8988T (cell line): ENCODE results near the gene CFAP74.

Source experiments
- DNase-seq: peaks from one replicate; pipeline ENCODE4 v3.0.0; 2011

CFAP74 gene

GRCh38 chr1:2016123-2016522 lies 12.5 kb upstream of the CFAP74 start:
- no peak for DNase-seq

- no peak for DNase-seq
These were observed 11.5 kb upstream of the CFAP74 start for GRCh38 chr1:2014741-2015735.

GRCh38 chr1:2014181-2014580 lies 10.6 kb upstream of the CFAP74 start:
- no peak for DNase-seq

- no peak for DNase-seq
These were observed 5.8 kb upstream of the CFAP74 start for GRCh38 chr1:2009101-2010053.

- DNase-seq: no peak
These were observed 1.3 kb upstream of the CFAP74 start for GRCh38 chr1:2004856-2005255.

- no peak for DNase-seq
These were observed 1.7 kb downstream of the CFAP74 start for GRCh38 chr1:2001773-2002411.

GRCh38 chr1:2000850-2001249 lies 2.7 kb downstream of the CFAP74 start:
- DNase-seq: no peak

GRCh38 chr1:2000432-2000831 lies 3.2 kb downstream of the CFAP74 start:
- no peak for DNase-seq

- no peak for DNase-seq
These were observed 6.0 kb downstream of the CFAP74 start for GRCh38 chr1:1997576-1997975.

GRCh38 chr1:1996207-1996651 lies 7.4 kb downstream of the CFAP74 start:
- DNase-seq: no peak

- DNase-seq: no peak
These were observed 9.1 kb downstream of the CFAP74 start for GRCh38 chr1:1994536-1994935.

- DNase-seq: no peak
These were observed 13.4 kb downstream of the CFAP74 start for GRCh38 chr1:1990222-1990621.

- no peak for DNase-seq
These were observed 13.8 kb downstream of the CFAP74 start for GRCh38 chr1:1989789-1990188.

- DNase-seq: no peak
These were observed 14.5 kb downstream of the CFAP74 start for GRCh38 chr1:1989102-1989542.

- DNase-seq: no peak
These were observed 15.3 kb downstream of the CFAP74 start for GRCh38 chr1:1988061-1988945.

- no peak for DNase-seq
These were observed 16.5 kb downstream of the CFAP74 start for GRCh38 chr1:1987142-1987510.

GRCh38 chr1:1986451-1987141 lies 17.0 kb downstream of the CFAP74 start:
- no peak for DNase-seq

GRCh38 chr1:1985375-1986050 lies 18.1 kb downstream of the CFAP74 start:
- no peak for DNase-seq

GRCh38 chr1:1984560-1985070 lies 19.0 kb downstream of the CFAP74 start:
- DNase-seq: no peak
